Mesangial cell (primary cell): ENCODE results near the gene EXTL1. TPM values are rescaled to one million over a fixed set of nuclear protein-coding genes. Genes with fewer than 3 reads are reported as not detected.

Experiments used
- total RNA-seq: library from RNA; depleted of rRNA; stranded (reverse); fragments of >200 nt; gene quantifications from 2 replicates; pipeline ENCODE4 v1.2.3, GENCODE V29; 2015

The EXTL1 gene, protein sequence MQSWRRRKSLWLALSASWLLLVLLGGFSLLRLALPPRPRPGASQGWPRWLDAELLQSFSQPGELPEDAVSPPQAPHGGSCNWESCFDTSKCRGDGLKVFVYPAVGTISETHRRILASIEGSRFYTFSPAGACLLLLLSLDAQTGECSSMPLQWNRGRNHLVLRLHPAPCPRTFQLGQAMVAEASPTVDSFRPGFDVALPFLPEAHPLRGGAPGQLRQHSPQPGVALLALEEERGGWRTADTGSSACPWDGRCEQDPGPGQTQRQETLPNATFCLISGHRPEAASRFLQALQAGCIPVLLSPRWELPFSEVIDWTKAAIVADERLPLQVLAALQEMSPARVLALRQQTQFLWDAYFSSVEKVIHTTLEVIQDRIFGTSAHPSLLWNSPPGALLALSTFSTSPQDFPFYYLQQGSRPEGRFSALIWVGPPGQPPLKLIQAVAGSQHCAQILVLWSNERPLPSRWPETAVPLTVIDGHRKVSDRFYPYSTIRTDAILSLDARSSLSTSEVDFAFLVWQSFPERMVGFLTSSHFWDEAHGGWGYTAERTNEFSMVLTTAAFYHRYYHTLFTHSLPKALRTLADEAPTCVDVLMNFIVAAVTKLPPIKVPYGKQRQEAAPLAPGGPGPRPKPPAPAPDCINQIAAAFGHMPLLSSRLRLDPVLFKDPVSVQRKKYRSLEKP
- total RNA-seq = 0.65 and 2.3 TPM in 2 replicates

DNA sequence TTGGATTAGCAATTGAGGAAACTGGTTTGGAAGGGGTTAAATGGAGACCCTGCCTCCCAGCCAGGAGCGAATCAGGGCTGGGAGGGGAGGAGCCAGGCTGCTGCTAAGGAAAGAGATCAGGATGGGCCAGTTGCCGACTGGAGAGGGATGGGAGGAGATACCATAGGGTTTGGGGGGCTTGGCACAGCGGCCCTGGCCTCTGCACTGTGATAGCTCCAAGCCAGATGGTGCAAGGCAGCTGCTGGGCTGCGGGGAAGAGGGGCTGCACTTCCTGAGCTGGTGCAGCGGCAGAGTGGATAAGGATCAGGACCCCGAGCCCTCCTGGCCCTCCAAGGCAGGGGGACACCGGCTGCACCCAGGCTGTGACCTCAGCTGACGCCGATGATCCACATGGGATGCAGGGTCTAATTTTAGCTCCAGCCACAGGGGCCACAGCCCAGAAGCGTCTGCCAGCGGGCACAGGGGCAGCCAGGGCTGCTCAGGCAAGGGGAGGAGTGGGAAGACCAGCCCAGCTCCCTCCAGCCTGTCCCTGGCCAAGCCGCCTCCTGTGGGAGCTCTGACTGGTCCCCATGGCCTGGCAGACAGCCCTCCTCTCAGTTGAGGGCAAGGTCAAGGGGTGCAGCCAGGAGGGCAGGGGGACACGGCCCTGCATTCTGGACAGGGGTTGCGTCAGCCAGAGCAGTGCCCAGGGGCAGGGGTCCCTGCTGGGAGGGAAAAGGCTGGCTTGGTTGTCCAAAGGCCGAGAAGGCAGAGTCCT lies at the start of gene EXTL1:
Gene EXTL1 (plus strand): TSS at position 129 of the 757 bp plus-strand sequence. CDS start 872 bp downstream, outside the sequence.

DNA sequence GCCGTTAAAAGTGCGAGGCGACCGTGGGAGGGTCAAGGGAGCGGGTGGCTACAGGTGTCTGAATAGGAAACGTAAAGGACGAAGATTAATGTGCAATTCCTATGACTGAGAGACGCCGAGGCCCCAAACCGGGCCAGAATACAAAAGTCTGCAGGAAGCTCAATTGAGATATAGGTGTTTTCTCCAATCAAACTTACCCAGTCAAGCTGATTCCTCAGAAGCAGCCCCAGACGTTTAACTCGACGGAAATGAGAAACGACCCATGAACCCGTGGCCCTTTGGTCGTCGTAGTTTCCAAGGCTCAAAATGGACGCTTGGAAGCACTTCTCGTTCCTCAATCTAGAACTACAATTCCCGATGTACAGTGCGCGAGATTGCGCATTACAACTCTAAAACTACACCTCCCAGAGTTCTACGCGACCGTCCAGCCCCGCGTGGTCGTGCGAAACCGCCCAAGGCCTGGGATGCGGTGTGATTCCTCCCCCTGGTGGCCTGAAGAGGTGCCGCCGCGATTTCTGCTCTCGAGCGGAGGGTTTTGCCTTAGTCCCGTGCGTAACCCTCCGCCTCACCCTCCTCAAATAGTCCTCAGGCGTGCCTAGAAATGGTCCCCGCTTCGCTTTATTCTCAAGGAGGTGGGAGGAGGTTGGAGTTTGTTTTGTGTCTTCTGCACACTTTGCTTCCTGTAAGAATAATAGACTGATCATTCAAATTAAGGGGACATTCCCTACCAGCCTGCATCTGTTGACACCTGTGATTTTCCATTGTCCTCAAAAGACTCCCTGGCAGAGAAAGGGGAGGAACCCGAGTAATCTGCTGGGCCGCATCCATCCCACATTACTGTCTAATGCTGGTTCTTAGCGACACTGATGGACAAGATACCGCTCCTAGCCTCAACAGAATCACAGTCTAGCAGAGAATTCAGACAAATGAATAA lies 23.5 kb upstream of the EXTL1 start, which contains the start of gene PAFAH2:
Gene PAFAH2 (minus strand): TSS at position 236 of the 934 bp plus-strand sequence. CDS start 7,247 bp downstream, outside the sequence.

DNA sequence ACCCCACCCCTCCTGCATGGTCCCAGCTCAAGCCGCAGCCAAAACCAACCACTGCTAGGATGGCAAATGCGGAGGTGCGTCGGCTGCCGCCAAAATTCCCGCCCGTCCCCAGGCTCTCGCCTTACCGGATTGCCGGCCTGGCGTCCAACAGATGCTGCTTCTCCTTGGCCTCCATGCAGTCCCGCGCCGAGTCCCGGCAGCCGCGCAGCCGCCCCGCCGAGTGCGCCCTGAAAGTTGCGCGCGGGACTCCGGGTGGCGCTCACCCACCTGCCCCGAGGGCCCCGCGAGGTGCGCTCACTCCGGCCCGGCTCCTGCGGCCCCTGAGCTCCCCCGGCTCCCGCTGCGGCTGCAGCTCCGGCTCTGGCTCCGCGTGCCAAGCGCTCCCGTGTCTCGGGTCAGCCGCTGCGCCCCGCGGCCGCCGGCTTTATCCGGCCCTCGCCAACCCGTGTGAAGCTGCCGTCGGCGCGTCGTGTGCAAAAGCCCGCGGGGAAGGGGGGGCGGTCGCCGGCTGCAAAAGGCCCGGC lies 24.2 kb downstream of the EXTL1 start, which contains the start of gene SLC30A2:
Gene SLC30A2 (minus strand): TSS at position 397 of the 524 bp plus-strand sequence. CDS start 222 bp downstream, at position 175.

DNA sequence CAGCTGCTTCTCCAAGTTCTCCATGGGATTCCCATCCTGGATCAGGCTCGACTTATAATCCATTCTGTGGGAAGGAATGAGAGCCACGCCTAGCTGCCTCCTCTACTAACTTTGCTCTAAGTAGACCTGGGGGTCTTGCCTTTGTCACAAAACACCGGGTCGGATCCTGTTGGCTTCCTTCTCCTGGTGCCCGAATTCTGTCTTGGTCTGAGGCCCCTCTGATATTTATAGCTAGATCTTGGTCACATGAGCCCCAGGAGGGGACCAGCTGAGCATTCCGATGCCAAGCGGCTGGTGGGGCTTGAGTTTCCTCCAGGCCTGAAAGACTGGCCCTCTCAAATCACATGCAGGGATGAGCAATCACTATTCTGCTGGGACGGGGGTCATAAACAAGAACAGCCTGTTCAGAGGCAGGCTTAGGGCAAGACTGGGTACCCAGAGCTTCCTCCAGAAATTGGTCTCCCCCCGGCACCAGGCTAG lies 45.9 kb downstream of the EXTL1 start, which contains the start of gene TRIM63:
Gene TRIM63 (minus strand): TSS at position 199 of the 480 bp plus-strand sequence. CDS start 136 bp downstream, at position 63.

Other genes starting within 250 kb of the EXTL1 start
- 50.4 and 82.0 TPM in 2 replicates for gene SELENON, start 221.6 kb upstream of the EXTL1 start, total RNA-seq
- 31.3 and 48.6 TPM in 2 replicates for gene MTFR1L, start 201.8 kb upstream of the EXTL1 start, total RNA-seq
- gene AUNIP, start 162.3 kb upstream of the EXTL1 start, total RNA-seq = 1.1 and 9.1 TPM in 2 replicates
- 9.3 and 15.5 TPM in 2 replicates for gene PAQR7, start 146.1 kb upstream of the EXTL1 start, total RNA-seq
- gene STMN1, start 115.4 kb upstream of the EXTL1 start, total RNA-seq = 67.4 and 193 TPM in 2 replicates
- gene PAFAH2, start 23.7 kb upstream of the EXTL1 start, total RNA-seq = 9.4 and 9.6 TPM in 2 replicates
- 0.38 TPM in 1 of 2 replicates, not detected in the other for gene SLC30A2, start 24.3 kb downstream of the EXTL1 start, total RNA-seq
- 0.38 TPM in 1 of 2 replicates, not detected in the other for gene TRIM63, start 45.9 kb downstream of the EXTL1 start, total RNA-seq
- 2.0 and 2.9 TPM in 2 replicates for gene PDIK1L, start 90.0 kb downstream of the EXTL1 start, total RNA-seq
- 0.25 TPM in 1 of 2 replicates, not detected in the other for gene FAM110D, start 137.3 kb downstream of the EXTL1 start, total RNA-seq
- gene C1orf232, start 147.2 kb downstream of the EXTL1 start, total RNA-seq = not detected in 2 replicates
- gene ZNF593, start 148.1 kb downstream of the EXTL1 start, total RNA-seq = 103 and 117 TPM in 2 replicates
- gene ZNF593OS, start 150.1 kb downstream of the EXTL1 start, total RNA-seq = 0.13 TPM in 1 of 2 replicates, not detected in the other
- gene CNKSR1, start 155.7 kb downstream of the EXTL1 start, total RNA-seq = 1.5 and 3.4 TPM in 2 replicates
- not detected in 2 replicates for gene CATSPER4, start 168.8 kb downstream of the EXTL1 start, total RNA-seq
- gene CEP85, start 212.4 kb downstream of the EXTL1 start, total RNA-seq = 4.9 and 17.8 TPM in 2 replicates